MM.1S (cell line): ENCODE data around the gene GFPT2.

Experiments
- DNase-seq: peaks from one replicate; pipeline ENCODE4 v3.0.0-alpha.2; 2015
- H2AFZ ChIP-seq: fragments of 300-600 bp; sonication (generic); 2 replicates; pipeline ENCODE4 v1.6.0; 2016; ENCODE audit warnings: antibody characterized with exemption, low read length
- H3F3A ChIP-seq: fragments of 300-600 bp; sonication (generic); 2 replicates; pipeline ENCODE4 v1.6.1; 2016; ENCODE audit warnings: mild to moderate bottlenecking, antibody characterized with exemption, low read length, moderate library complexity, mixed read lengths; ENCODE audit not compliant: insufficient read depth
- H3K27ac ChIP-seq: fragments of 300-600 bp; sonication (generic); 2 replicates; pipeline ENCODE4 v1.5.1; 2016; ENCODE audit warnings: mild to moderate bottlenecking, low read length
- H3K27me3 ChIP-seq: fragments of 300-600 bp; sonication (generic); replicated peaks from 2 replicates; pipeline ENCODE4 v1.6.0; 2016; ENCODE audit warnings: low read length; ENCODE audit not compliant: insufficient read depth
- H3K36me3 ChIP-seq: fragments of 300-600 bp; sonication (generic); replicated peaks from 2 replicates; pipeline ENCODE4 v1.6.1; 2016; ENCODE audit warnings: mild to moderate bottlenecking, low read length, mixed read lengths; ENCODE audit not compliant: insufficient read depth
- H3K4me1 ChIP-seq: fragments of 300-600 bp; sonication (generic); 2 replicates; pipeline ENCODE4 v1.6.1; 2016; ENCODE audit warnings: low read length, mixed read lengths
- H3K4me2 ChIP-seq: fragments of 300-600 bp; sonication (generic); 2 replicates; pipeline ENCODE4 v1.6.0; 2016; ENCODE audit warnings: low read depth, low read length
- H3K4me3 ChIP-seq: fragments of 300-600 bp; sonication (generic); 2 replicates; pipeline ENCODE4 v1.5.1; 2016; ENCODE audit warnings: low read length, mixed read lengths
- H3K79me2 ChIP-seq: fragments of 300-600 bp; sonication (generic); 2 replicates; pipeline ENCODE4 v1.6.1; 2016; ENCODE audit warnings: mixed run types, low read length, mixed read lengths
- H3K9ac ChIP-seq: fragments of 300-600 bp; sonication (generic); 2 replicates; pipeline ENCODE4 v1.6.1; 2016; ENCODE audit warnings: low read length, mixed read lengths
- H3K9me2 ChIP-seq: fragments of 300-600 bp; sonication (generic); replicated peaks from 2 replicates; pipeline ENCODE4 v1.6.1; 2016; ENCODE audit warnings: mild to moderate bottlenecking, low read length, mixed read lengths; ENCODE audit not compliant: insufficient read depth
- H3K9me3 ChIP-seq: fragments of 300-600 bp; sonication (generic); replicated peaks from 2 replicates; pipeline ENCODE4 v1.6.1; 2016; ENCODE audit warnings: mild to moderate bottlenecking, low read length, mixed read lengths; ENCODE audit not compliant: insufficient read depth
- H4K20me1 ChIP-seq: fragments of 300-600 bp; sonication (generic); 2 replicates; pipeline ENCODE4 v1.6.1; 2016; ENCODE audit warnings: mild to moderate bottlenecking, low read length, moderate library complexity, mixed read lengths; ENCODE audit not compliant: insufficient read depth
- CTCF ChIP-seq: fragments of 300-600 bp; sonication (generic); IDR thresholded peaks from 2 replicates; pipeline ENCODE4 v1.5.1; 2016; ENCODE audit warnings: antibody characterized with exemption, low read length, mixed read lengths
- EZH2 ChIP-seq: fragments of 300-600 bp; sonication (generic); optimal IDR thresholded peaks from 2 replicates; pipeline ENCODE3; 2017; ENCODE audit warnings: low read depth, mild to moderate bottlenecking, antibody characterized with exemption, low read length, mixed read lengths
- EZH2phosphoT487 ChIP-seq: fragments of 300-600 bp; sonication (generic); IDR thresholded peaks from 2 replicates; pipeline ENCODE4 v1.6.1; 2018; ENCODE audit warnings: antibody characterized with exemption, low read length

GFPT2 gene

GRCh38 chr5:180348336-180348735 is 4.8 kb downstream of the GFPT2 start:
- no peaks in the 10 kb centered on the region for H3F3A ChIP-seq
- H3K4me2 ChIP-seq: no peak overlapping the region
- peaks cover 26% of the 10 kb centered on the region for H3K27me3 ChIP-seq
- H2AFZ ChIP-seq: no peak overlapping the region
- no peak for DNase-seq
- H3K9ac ChIP-seq: no peak overlapping the region
- H3K4me1 ChIP-seq: no peaks in the 10 kb centered on the region
- no peaks in the 10 kb centered on the region for H3K79me2 ChIP-seq
- H3K9me2 ChIP-seq: no peaks in the 10 kb centered on the region
- no peaks in the 10 kb centered on the region for H3K36me3 ChIP-seq
- H3K9me3 ChIP-seq: no peaks in the 10 kb centered on the region
- no peak overlapping the region for H3K4me3 ChIP-seq
- no peak overlapping the region for H3K27ac ChIP-seq
- TF ChIP-seq CTCF (no peak), EZH2phosphoT487 (no peak), EZH2 (no peak)
- H4K20me1 ChIP-seq: no peaks in the 10 kb centered on the region

- Histone ChIP-seq H3K79me2 (no peaks in the 10 kb centered on the region), H3K9me2 (no peaks in the 10 kb centered on the region), H3K27ac (no peak overlapping the region), H3F3A (no peaks in the 10 kb centered on the region), H2AFZ (no peak overlapping the region), H3K4me3 (no peak overlapping the region), H3K9me3 (no peaks in the 10 kb centered on the region), H3K4me2 (no peak overlapping the region), H3K4me1 (no peaks in the 10 kb centered on the region), H3K27me3 (peaks cover 28% of the 10 kb centered on the region), H3K36me3 (no peaks in the 10 kb centered on the region), H4K20me1 (no peaks in the 10 kb centered on the region), H3K9ac (no peak overlapping the region)
- no peak for TF ChIP-seq EZH2
- TF ChIP-seq EZH2phosphoT487: no peak
- no peak for TF ChIP-seq CTCF
- DNase-seq: no peak
Observed at GRCh38 chr5:180347702-180348101, 5.4 kb downstream of the GFPT2 start.

- Histone ChIP-seq H3K9me3 (no peaks in the 10 kb centered on the region), H2AFZ (no peak overlapping the region), H3K9me2 (no peaks in the 10 kb centered on the region), H3K4me1 (no peaks in the 10 kb centered on the region), H3K79me2 (no peaks in the 10 kb centered on the region), H3F3A (no peaks in the 10 kb centered on the region), H4K20me1 (no peaks in the 10 kb centered on the region), H3K36me3 (no peaks in the 10 kb centered on the region), H3K9ac (no peak overlapping the region), H3K4me2 (no peak overlapping the region), H3K27me3 (peaks cover 31% of the 10 kb centered on the region), H3K4me3 (no peak overlapping the region), H3K27ac (no peak overlapping the region)
- TF ChIP-seq EZH2: no peak
- TF ChIP-seq CTCF: no peak
- TF ChIP-seq EZH2phosphoT487: no peak
- no peak for DNase-seq
Observed at GRCh38 chr5:180346358-180346757, 6.8 kb downstream of the GFPT2 start.
